Measurements from ENCODE around the gene FHIT. TPM values are rescaled to one million over a fixed set of nuclear protein-coding genes. Genes with fewer than 3 reads are reported as not detected.

Gene FHIT
- total RNA-seq, 4 donors from 2014 or later = 7.5 to 20.1 (median 13.5) TPM

GRCh38 chr3:59821274-59821673, 1430.0 kb downstream of the FHIT start:
- H3K36me3 ChIP-seq = no peaks in the 10 kb centered on the region
- 67 to 78% methylated on average over 1 of the region's 1 CpG for WGBS, 2 donors (ENCODE audit: low coverage in 1 of 2)
- H3K4me1 ChIP-seq = peaks cover 6 to 15% (median 8%) of the 10 kb centered on the region in 4 donors
- TF ChIP-seq POLR2AphosphoS5 (IDR thresholded peaks at IDR 0.05) (no peak), POLR2A (IDR thresholded peaks at IDR 0.05) (no peak), EP300 (IDR thresholded peaks at IDR 0.05; ENCODE audit: low read depth) (no peak), CTCF (IDR thresholded peaks at IDR 0.05) (no peak)
- intact Hi-C loops (cut with DNase I; ENCODE audit: low total_unique reads) = no loop called here
- in situ Hi-C loops (cut with MboI; ENCODE audit: low pct_ligation_motif_present in 1 of 4, low pct_unique_long_range_greater_than_20kb in 1 of 4, low sequenced_read_pairs in 3 of 4) = no loop called here
- H3K9me3 ChIP-seq = no peaks in the 10 kb centered on the region
- no peak overlapping the region for H3K4me3 ChIP-seq
- H3K27me3 ChIP-seq = no peaks in the 10 kb centered on the region
- H3K27ac ChIP-seq = no peak overlapping the region
- no peak for DNase-seq

- intact Hi-C loops (cut with DNase I; ENCODE audit: low total_unique reads) (no loop called here), in situ Hi-C loops (cut with MboI; ENCODE audit: low pct_ligation_motif_present in 1 of 4, low pct_unique_long_range_greater_than_20kb in 1 of 4, low sequenced_read_pairs in 3 of 4) (no loop called here)
- no peak for DNase-seq
- Histone ChIP-seq H3K9me3 (no peaks in the 10 kb centered on the region), H3K36me3 (no peaks in the 10 kb centered on the region), H3K4me1 (peaks cover 6 to 15% (median 8%) of the 10 kb centered on the region in 4 donors), H3K4me3 (no peak overlapping the region), H3K27ac (no peak overlapping the region), H3K27me3 (no peaks in the 10 kb centered on the region)
- TF ChIP-seq POLR2A (IDR thresholded peaks at IDR 0.05) (no peak), POLR2AphosphoS5 (IDR thresholded peaks at IDR 0.05) (no peak), EP300 (IDR thresholded peaks at IDR 0.05; ENCODE audit: low read depth) (no peak), CTCF (IDR thresholded peaks at IDR 0.05) (no peak)
- 73% methylated on average over 3 of the region's 3 CpGs for WGBS, 2 donors (ENCODE audit: low coverage in 1 of 2)
These were observed 1430.8 kb downstream of the FHIT start for GRCh38 chr3:59820352-59820934.

GRCh38 chr3:59818919-59819300, 1432.3 kb downstream of the FHIT start:
- Histone ChIP-seq H3K27ac (no peak overlapping the region), H3K4me1 (peaks cover 6 to 15% (median 8%) of the 10 kb centered on the region in 4 donors), H3K9me3 (no peaks in the 10 kb centered on the region), H3K36me3 (no peaks in the 10 kb centered on the region), H3K4me3 (no peak overlapping the region), H3K27me3 (no peaks in the 10 kb centered on the region)
- intact Hi-C loops (cut with DNase I; ENCODE audit: low total_unique reads) = no loop called here
- WGBS, 2 donors (ENCODE audit: low coverage in 1 of 2) = 80 to 82% methylated on average over 4 of the region's 4 CpGs
- in situ Hi-C loops (cut with MboI; ENCODE audit: low pct_ligation_motif_present in 1 of 4, low pct_unique_long_range_greater_than_20kb in 1 of 4, low sequenced_read_pairs in 3 of 4) = no loop called here
- TF ChIP-seq POLR2A (IDR thresholded peaks at IDR 0.05) (no peak), POLR2AphosphoS5 (IDR thresholded peaks at IDR 0.05) (no peak), EP300 (IDR thresholded peaks at IDR 0.05; ENCODE audit: low read depth) (no peak), CTCF (IDR thresholded peaks at IDR 0.05) (no peak)
- no peak for DNase-seq

- H3K27me3 ChIP-seq = no peaks in the 10 kb centered on the region
- peak overlapping the region in 2 of 4 donors; percentile 5 to 8 for H3K27ac ChIP-seq
- H3K9me3 ChIP-seq = no peaks in the 10 kb centered on the region
- DNase-seq = peak; percentile 76
- no peak overlapping the region for H3K4me3 ChIP-seq
- TF ChIP-seq POLR2A (IDR thresholded peaks at IDR 0.05) = no peak
- TF ChIP-seq EP300 (IDR thresholded peaks at IDR 0.05; ENCODE audit: low read depth) = no peak
- no peak for TF ChIP-seq POLR2AphosphoS5 (IDR thresholded peaks at IDR 0.05)
- TF ChIP-seq CTCF (IDR thresholded peaks at IDR 0.05) = no peak
- in situ Hi-C loops (cut with MboI; ENCODE audit: low pct_ligation_motif_present in 1 of 4, low pct_unique_long_range_greater_than_20kb in 1 of 4, low sequenced_read_pairs in 3 of 4) (no loop called here), intact Hi-C loops (cut with DNase I; ENCODE audit: low total_unique reads) (no loop called here)
- no peaks in the 10 kb centered on the region for H3K36me3 ChIP-seq
- WGBS, 2 donors (ENCODE audit: low coverage in 1 of 2) = 16 to 45% methylated on average over 2 to 16 of the region's 16 CpGs
- peaks cover 6 to 15% (median 8%) of the 10 kb centered on the region in 4 donors for H3K4me1 ChIP-seq
These were observed 1433.0 kb downstream of the FHIT start for GRCh38 chr3:59818033-59818918.

Data from transverse colon (tissue), 4 donors.